VCaP (cell line): ENCODE results near the gene SEM1.

Experiments
- H3K27ac ChIP-seq: fragments of 450-650 bp; 2 replicates; pipeline ENCODE4 v1.5.1; 2017
- TF ChIP-seq, protein P1 (sequence below): fragments of 450-650 bp; conservative IDR thresholded peaks from 2 replicates; pipeline ENCODE4 v1.5.1; 2017; ENCODE audit warnings: mild to moderate bottlenecking, moderate library complexity

SEM1 gene

DNA sequence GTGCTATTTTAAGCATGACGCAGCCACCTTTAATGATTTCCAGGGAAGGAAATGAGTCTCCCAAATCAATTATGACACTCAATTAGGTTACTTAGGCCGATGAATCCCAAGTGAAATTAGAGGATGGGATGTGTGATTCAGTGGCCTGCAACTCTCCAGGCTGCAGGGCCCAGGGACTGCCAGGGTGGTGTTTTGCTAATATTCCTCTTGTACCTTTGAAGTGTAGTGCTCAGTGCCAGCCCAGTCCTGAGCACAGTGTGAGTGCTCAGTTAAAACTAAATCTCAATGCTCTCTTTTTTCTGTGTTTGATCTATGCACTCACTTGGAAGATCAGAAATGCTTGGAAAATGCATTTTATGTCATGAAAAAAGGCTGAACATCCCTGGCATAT is 51.6 kb downstream of the SEM1 start:
- no peak overlapping the region for H3K27ac ChIP-seq
- TF ChIP-seq, protein P1, sequence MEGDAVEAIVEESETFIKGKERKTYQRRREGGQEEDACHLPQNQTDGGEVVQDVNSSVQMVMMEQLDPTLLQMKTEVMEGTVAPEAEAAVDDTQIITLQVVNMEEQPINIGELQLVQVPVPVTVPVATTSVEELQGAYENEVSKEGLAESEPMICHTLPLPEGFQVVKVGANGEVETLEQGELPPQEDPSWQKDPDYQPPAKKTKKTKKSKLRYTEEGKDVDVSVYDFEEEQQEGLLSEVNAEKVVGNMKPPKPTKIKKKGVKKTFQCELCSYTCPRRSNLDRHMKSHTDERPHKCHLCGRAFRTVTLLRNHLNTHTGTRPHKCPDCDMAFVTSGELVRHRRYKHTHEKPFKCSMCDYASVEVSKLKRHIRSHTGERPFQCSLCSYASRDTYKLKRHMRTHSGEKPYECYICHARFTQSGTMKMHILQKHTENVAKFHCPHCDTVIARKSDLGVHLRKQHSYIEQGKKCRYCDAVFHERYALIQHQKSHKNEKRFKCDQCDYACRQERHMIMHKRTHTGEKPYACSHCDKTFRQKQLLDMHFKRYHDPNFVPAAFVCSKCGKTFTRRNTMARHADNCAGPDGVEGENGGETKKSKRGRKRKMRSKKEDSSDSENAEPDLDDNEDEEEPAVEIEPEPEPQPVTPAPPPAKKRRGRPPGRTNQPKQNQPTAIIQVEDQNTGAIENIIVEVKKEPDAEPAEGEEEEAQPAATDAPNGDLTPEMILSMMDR, result no peak

DNA sequence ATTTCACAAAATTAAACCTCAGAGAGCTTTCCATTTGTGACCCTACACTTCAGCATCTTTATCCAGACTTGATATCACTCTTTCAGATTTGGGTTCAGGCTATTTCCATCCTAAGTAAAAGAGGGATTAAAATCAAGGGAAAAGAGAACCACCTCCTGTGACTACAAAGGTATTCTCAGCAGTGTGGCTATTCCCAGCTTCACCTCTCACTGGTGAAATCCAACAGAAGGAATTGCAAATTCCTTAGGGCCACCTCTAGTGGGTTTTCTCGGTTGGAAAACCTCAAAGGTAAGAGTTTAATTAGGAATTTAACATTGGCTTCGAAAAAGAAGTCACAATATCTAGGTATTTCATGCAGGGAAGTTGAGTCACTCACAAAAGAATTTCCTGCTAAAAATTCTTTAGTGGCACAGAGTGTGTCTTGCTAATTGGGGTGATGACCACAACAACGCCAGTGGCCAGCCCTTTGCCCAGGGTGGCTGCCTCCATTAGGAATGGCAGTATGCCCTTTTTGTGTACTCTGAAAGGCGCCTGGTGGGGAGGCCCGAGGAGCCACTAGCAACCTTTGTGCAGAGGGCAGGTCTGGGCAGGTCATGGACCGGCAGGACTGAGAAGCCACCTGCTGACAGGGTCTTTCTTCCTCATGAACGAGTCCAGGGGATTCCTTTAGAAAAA is 52.2 kb downstream of the SEM1 start:
- TF ChIP-seq, protein P1, result no peak
- H3K27ac ChIP-seq, result no peak overlapping the region

DNA sequence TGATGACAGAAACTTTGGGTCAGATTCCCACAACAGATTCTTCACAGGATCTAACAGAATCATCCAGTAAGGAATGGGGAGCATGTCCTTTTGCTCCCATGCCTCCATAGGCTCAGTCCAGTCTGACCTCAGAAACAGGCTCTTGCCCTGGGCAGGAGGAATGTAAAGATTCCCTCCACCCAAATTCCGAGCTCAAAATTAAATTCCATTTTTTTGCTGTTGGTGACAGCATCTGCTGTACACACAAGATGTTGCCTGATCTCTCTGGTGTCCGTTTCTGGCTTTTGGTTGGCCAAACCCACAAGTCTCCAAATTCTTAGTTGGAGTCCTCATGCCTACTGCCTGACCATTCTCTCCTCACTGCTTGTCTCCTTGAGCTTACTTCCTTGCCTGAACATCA is 53.7 kb downstream of the SEM1 start:
- TF ChIP-seq, protein P1, result no peak
- no peak overlapping the region for H3K27ac ChIP-seq

DNA sequence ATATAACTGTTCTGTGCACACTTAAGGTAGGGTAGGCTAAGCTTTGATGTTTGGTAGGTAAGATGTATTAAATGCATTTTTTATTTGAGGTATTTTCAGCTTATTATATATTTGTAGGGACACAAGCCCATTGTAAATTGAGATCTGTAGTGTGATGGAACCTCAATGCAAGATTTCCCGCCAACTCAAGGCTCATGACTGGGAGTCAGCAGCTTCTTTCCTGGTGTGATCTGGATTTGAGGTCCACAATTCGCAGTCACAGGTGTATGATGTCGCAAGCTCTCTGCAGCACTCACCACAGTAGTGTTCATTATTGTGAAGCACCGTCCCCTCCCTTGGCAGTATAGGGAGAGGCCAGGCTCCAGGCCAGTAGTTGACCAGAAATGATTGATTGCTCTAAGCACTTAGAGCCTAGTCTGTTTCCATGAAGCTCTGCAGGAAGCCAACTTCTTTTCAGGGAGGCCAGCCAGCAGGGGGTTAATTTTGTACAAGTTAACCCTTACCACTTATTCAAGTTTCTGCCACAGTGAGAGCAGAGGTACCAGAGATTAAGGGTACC is 54.9 kb downstream of the SEM1 start:
- H3K27ac ChIP-seq, result no peak overlapping the region
- TF ChIP-seq, protein P1, result no peak

DNA sequence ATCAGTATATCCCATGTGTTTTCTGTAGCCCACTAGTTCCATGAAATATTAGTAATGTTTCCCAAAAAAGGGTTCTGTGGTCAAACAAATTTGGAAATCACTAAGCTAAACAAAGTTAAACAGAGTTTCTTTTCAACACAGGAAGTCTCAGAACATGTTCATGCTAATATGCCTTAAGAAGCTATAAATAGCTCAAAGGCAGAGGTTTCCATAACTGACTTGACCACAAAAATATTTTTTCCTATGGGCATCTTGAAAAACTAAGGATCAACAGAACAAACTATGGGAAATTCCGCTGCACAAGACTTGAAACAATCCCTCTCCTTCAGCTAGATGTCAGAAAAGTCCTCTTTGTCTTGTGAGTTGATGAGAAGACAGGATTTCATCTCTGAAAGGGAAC is 59.7 kb downstream of the SEM1 start:
- TF ChIP-seq, protein P1, result no peak
- no peak overlapping the region for H3K27ac ChIP-seq

DNA sequence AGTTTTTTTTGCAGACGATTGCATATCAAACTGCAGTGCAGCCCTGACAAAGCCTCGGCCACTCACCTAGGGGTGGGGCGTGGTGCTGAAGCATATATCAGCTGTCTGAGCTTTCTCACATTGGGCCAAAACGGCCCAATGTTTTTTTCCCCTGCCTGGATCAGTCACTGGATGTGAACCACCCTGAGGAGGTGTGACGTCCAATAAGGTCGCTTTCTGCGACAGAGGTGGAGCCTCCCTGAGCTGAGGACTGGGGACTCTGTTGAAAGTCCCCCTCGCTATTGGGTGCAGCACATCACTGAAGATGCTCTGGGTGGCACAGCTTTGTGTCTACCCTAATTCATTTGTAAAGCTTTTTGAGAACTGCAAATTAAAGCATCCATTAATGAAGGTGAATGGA is 60.9 kb downstream of the SEM1 start:
- H3K27ac ChIP-seq, result no peak overlapping the region
- TF ChIP-seq, protein P1, result no peak

DNA sequence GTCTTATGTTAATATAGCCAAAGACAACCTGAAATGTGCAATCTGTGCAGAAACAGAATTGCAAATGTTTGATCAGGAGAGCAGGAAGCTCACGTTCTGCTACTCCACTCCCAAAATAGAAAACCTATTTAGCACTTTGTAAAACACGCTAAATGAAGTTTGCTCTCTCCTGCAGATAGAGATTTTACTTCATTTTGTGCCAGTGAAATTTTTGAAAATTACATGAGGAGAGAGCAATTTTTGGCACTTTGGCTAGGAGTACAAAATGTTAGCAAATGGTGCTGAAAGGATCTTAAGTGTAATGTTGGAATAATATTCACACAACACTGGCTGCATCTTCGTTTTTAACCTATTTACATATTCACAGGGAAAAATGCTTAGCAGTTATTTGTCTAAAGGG is 61.9 kb downstream of the SEM1 start:
- TF ChIP-seq, protein P1, result no peak

More for the DNA sequence above, 61.9 kb downstream of the SEM1 start:
- no peak overlapping the region for H3K27ac ChIP-seq
